ENCODE measurements around the gene LIG4.
"Not testable (repeated sequence)": the region's sequence is repeated elsewhere in the genome, so short reads cannot be mapped to it uniquely, and the experiment has no call there.

LIG4 gene

DNA sequence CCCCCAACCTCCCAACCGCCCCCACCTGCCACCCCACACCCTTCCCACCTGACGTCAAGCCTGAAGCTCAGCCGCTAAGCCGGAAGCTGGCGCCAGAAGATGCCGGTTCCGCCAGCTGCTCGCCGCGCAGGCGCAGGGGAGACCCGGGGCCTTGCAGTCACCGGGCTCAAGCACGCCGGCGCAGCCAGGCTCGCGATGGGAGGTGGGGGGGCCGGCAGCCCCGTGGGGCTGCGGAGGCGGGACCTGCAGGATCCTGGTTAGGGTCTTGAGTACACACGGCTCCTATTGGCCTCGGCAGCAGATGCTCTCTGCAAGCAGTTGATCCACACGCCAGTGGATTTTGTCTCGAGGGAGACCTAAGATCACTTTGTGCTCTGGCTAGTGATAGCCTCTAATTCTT lies at the start of gene LIG4:
TSS of gene LIG4 (minus strand) at position 101 of the 400 bp plus-strand sequence. CDS start 4,268 bp downstream, outside the sequence.
- peak; percentile 87 to 98 for DNase-seq

DNA sequence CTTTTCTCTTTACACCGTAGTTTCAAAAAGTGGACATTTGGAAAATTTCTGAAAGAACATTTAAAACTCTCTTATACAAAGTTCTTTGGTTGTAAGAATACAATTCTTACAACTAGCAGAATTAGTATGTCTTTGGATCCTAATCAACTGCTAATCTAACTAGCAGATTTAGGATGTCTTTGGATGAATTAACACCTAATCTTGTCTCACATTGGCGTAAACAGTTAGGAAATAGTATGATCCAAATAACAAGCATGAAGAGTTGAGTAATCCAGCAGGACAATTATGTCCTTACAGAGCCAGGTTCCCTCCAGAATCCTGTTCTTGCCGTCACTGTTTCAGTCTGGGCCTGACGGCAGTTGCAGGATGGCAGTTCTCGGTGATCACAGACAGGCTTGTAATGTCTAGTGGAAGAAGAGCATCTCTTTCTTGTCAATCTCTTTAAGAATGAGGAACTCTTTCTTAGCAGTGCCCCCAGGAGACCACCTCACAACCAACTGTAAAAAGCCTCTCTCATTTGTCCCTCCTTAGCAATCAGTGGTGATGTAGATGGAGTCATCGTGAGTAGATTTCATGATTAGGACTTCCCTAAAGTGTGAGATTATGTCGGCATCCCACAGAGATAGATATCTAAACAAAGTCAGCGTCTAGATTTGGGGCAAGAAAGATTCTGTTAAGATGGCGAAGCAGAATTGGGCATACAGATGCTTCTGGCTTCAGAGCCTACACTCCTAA lies 48.5 kb upstream of the LIG4 start:
- DNase-seq, result no peak

DNA sequence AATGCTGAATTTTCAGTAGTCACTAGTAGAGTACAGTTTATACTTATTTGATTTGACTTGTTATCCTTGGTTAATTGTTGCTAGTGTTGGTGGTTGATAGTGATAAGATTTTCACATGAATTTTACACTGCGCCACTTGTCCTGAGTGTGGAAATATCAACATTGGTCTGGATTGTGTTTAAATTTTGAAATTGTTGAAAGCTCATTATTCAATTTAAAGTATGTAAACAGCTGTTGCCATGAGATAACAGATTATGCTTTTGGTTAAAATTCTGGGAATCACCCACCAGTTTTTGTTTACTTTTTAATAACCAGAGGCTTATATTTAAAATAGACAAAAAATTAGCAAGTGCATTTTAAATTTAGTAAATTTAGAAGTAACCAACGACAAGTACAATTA lies 41.9 kb upstream of the LIG4 start:
- DNase-seq, result no peak

DNA sequence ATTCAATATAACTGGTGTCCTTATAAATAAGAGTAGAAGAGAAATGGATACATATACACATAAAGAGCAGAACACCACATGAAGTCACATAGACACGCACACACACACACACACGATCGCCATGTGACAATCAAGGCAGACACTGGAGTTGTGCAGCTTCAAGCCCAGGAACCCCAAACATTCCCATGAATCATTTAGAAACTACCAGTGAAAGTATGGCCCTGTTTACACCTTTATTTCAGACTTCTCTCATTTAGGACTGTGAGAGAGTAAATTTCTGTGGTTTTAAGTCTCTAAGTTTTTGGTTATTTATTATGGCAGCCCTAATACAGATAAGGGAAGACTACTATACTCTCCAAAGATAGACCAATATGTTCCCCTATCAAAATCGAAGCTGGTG lies 33.8 kb upstream of the LIG4 start:
- DNase-seq, result no peak

DNA sequence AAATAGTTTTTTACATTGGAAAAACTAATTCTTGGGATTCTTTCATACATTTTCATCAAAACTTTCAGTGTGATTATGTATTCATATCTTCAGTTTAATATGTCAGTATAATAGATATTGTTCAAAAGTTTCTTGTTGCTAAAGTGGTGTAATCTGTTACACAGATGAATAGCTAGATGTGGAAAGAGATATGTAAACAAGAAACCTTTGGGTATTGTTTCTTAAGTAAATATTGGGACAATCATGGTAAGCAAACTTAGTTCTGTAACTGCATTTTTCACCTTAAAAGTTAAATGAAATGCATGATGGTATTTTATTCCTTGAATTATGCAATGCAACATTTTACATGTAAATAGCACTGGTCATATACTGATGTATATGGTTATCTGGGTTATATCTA lies 15.0 kb upstream of the LIG4 start:
- no peak for DNase-seq

DNA sequence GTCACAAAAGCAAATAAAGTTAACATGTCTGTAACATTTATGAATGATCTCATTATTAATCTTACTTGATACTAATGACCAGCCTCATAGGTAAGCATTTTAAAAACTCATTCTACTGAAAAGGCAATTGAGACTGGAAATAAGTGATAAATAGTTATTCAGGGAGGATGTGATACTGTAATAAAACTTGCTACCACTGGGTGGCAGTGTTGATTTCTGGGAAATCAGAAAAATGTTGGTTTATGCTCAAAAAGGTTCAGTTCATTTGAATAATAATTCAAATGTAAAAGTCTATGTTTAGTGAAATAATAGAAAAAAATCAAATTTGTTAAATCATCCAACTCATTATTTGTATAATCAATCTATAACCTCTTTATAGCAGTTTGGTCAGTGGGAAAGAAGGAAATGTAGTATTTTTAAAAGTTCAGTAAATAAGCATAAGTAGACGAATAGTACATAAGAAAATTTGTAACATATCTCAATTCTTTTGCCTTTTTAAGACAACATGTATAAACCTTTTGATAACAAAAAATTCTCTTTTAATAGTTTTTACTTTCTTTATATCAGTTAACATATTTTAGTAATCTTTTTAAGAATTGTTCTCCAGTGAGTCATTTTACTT lies 12.4 kb upstream of the LIG4 start:
- DNase-seq, result peak in 1 of 2 experiments; percentile 30

DNA sequence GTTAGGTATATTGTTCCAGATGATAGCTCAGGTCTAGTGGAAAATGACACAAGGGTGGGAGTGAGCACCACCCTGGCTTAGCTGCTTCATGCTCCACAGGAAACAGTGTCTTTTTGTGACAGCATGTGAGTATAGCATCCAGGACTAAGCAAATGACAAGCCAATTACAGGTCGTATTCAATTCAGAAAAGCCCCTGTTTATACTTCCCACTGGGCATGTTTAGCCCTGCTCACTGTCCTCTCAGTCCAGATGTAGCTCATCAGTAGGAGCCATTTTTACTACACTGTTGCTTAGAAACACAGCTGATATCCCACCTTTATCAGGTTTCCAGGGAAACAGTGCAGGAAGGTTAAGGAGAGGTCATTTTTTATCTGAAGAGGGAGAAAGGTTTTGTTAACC lies 10.8 kb upstream of the LIG4 start:
- no peak for DNase-seq

DNA sequence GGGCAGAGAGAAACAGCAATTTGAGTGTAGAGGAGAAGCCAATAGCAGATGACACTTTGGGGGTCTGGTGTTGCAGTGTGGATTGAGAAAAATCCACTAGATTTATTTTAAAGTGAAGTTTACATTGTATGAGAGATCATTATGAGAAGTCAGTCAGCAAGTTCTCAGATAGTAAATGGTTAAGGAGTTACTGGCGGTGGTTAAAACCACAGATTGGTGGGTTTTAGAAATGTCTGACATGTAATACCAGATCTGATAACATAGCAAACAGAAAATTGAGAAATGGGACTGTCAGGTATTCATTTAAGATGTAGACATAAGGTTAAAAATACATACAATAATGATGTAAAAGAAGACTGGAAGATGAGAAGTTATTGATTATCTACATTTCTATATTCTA lies 10.1 kb upstream of the LIG4 start:
- DNase-seq, result no peak

DNA sequence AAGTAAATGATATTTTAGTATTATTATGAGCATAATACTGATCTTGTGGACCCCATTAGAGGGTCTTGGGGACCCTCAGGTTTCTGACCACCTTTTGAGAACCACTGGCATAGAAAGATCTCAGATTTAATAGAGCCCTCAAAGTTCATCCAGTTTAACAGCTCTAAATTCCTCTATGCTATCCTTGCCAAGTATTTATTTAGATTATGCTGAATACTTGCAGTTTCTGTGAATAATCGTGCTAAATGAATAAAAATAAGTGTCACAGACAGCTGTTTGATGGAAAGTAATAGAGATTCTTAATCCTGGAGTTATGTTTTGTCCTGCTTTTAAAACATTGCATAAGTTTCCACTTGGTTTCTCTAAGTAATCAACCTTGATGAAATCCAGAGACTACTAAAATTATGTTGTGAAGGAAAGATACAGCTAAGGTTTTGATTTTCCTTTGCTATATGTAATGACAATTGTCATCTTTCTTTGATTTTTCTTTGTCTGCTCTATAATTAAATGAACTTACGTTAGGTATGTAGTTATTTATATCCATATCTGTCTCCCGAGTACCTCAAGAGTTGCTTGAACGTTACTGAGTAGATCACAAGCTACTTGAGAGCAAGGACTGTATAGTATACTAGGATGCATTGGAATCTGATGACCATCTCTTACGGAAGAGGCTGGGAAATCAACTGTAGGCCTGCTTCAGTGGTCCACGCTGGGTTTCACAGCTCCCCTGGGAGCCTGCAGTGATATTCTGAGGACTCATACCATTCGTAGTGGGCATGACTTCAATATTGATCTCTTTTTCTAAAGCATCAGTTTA lies 8.6 kb upstream of the LIG4 start:
- DNase-seq, result no peak

DNA sequence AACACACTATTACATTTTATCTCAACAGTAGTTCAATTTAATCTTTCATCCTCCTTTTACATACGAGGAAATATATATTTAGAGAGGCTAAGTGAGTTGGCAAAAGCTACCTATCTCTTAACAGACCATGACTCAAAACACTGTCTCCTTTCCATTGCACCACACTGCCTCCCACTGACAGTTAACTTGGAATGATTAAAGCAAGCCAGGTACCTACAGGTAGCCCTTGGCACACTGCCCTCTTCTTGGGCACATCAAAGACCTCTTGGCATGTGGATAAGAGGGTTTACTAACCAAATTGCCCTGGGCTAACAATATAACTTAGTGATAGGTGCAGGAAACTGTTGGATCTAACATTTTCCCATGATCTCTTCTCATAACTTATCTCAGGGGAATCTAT lies 4.7 kb upstream of the LIG4 start:
- DNase-seq, result no peak

DNA sequence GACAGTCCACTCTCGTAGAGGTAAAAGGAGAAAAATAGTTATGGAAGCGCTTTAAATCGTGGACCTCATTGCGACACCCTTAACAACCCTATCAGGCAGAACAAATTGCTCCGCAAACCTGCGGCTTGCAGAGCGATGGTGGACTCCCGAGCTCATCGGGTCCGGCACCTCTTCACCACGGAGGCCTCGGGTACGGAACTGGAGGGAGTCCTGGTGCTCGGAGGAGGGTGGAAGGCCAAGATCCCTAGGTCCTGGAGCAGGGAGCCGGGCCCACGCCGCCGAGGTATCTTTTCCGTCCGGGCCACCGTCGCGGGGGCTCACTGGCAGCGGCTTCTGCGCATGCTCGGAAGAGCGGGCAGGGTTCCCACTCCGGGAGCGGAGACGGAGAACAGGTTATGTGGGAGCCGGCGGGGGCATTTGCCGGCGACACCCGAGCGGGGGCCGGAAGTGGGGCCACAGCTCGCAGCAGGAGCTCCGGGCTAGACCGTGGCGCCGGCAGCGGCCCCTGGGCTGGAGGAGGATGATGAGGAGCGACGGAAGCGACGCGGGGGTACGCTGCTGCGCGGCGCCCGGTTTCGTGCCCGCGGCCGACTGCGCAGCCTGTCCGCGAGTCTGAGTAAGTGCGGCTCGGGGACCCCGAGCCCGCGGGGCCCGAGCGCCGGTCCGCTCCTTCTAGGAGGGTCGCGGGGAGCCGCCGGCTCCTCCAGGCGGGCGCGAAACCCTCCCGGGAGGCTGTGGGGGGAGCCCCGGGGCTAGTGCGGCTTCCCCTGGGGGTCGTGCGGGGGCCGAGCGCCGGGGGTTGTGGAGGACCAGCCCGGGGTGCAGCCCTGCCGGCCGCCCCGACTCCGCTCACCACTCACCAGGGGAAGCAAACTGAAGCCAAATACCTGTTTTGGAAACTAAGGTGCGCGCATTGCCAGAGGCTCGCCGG lies 3.0 kb upstream of the LIG4 start, which contains the start of gene ABHD13:
TSS of gene ABHD13 (plus strand) at position 349 of the 931 bp plus-strand sequence. CDS start 10,827 bp downstream, outside the sequence.
- peak; percentile 95 to 97 for DNase-seq

DNA sequence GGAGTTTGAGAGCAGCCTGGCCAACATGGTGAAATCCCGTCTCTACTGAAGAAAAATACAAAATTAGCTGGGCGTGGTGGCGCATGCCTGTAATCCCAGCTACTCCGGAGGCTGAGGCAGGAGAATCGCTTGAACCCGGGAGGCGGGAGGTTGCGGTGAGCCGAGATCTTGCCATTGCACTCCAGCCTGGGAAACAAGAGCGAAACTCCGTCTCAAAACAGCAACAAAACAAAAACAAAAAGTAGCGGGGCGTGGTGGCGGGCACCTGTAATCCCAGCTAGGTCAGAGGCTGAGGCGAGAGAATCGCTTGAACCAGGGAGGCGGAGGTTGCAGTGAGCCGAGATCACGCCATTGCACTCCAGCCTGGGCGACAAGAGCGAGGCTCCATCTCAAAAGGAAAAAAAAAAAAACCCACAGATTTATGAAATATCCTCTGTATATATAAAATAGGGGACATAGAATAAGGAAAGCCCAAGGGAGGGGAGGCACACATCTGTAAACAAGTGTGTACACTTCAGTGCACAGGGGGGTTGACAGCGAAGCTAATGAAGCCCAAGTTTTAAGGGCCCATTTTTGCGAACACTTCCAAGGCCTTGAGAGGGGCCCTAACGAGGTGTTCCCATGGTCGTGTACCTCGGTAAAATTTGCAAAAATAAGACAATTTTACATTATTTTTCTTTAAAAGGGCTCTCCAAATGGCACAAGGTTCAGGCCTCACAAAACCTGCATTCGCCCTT lies 2.1 kb upstream of the LIG4 start:
- DNase-seq, result not testable (repeated sequence)

DNA sequence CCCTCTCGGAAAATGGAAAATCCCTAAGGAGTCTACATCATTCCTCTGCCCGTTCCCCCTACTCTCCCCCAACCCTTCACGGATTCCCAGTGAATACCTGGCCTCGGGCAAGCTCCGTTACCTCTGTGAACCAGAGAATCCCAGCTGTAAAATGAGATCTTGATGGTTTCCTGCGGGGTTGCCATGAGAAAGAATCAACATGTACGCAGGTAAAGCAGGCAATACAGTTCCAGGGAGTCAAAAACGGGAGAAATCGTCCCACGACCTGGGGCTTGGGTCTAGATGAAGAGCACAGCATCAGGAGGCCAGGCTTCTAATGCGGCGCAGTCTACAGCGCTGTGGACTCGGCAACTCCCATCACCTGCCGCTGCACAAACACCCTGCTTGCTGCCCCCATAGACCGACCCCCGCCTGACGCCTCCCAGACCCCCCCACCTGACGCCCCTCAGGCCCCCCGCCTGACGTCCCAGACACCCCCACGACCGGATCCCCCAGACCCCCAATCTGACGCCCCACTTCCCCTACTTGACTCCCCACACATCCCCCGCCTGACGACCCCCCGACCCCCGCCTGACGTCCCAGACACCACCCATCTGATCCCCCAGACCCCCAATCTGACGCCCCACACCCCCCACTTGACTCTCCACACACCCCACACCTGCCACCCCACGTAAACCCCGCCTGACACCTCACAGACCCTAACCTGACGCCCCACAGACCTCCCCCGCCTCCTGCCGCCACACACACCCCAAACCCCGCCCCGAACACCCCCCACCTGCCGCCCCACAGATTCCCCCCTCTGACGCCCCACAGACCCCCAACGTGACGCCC lies 680 bp downstream of the LIG4 start:
- peak in 1 of 2 experiments; percentile 42 for DNase-seq

DNA sequence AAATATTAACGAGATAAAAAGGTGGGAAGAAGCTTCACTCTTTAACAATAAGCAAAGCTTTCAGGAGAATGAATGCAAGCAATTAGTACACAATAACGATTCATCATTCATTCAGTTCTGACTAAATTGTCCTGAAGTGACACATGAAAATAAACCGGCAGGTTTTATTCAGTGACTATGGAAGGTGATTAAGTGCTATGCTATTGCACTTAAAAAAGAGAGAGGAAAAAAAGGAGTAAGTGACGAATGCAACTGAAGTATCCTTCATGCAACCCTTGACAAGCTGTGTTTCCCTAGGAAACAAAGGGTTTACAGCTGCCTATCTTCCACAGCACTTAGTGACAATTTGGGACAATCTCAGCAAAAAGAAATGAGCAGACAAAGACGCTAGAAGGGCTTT lies 1.4 kb downstream of the LIG4 start:
- DNase-seq, result peak in 1 of 2 experiments; percentile 55

DNA sequence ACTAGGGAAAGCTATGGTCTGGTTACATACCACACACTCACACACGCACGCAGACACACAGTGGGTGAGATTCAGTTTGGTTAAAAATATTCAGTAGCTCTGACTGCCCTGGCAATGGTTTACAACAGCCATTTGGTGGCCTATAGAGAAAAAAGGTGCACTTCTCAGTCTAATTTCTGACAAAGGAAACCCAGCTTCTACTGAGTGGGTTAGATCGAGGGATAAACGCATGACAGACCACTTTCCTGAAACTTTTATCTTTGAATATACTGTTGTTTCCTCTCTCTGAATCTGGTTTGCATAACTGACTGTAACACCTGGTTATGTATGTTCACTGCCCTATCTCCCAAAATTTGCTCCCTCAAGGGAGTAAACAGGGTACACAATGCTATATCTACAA lies 2.5 kb downstream of the LIG4 start:
- DNase-seq, result no peak

DNA sequence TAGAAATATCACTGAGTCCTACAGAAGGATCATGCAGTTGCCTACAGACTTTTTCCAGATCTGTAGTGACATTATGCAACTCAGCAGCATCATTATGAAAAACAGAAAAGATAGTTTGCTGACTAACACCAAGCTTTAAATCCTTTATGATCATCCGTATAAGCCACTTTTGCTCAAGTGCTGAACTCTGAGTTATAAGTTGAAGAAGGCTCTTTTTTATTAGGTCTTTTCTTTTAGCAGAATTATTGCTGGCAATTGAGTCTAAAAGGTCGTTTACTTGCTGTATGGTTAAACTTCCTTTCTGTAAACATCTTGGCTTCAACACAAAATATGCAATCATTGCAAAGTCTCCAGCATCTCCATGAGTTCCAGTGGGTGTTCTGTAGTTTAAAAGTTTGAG lies 4.8 kb downstream of the LIG4 start:
- no peak for DNase-seq

DNA sequence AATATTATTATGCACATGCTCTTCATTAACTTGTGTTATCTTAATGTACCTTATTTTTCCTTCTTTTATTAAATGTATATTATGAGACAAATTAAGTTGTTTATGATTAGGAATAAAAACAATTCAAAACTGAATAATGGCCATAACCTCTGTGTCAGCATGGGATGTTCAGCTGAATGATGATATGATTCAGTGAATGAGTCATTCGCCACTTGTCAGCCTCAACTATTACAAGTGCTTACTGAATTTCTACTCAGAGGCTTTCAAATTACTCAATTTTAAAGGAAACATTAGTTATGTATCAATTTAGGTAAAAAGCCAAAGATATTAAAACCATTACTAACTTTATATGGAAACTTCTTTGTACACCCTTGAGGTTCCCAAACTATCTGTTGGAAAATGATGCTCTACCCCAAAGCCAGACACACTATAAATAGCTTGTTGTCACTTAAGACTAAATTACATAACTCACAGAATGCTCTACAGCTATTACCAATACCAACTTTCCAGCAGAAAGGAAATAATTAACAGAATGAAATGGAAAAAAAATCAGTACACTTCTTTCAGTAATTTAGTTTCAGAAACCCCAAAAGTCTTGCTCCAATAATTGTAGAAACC lies 14.4 kb downstream of the LIG4 start:
- DNase-seq, result no peak

DNA sequence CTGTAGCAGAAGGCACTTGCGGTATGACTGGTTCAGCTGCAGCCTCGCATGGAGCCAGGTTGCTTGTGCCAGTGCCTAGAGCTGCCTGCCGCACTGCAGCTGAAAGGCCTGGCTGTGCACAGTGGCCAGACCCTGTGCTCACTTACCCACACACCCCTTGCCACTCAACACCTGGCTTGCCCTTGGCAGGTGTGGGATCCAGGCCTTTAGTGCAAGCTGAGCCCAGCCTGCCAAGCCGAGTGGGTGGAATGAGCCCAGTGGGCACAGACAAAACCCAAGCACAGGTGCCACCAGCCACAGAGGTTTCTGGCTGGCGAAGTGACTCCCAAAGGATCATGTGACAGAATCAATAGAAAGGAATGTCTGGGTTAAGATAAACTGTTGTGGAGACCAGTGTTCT lies 19.5 kb downstream of the LIG4 start:
- no peak for DNase-seq

DNA sequence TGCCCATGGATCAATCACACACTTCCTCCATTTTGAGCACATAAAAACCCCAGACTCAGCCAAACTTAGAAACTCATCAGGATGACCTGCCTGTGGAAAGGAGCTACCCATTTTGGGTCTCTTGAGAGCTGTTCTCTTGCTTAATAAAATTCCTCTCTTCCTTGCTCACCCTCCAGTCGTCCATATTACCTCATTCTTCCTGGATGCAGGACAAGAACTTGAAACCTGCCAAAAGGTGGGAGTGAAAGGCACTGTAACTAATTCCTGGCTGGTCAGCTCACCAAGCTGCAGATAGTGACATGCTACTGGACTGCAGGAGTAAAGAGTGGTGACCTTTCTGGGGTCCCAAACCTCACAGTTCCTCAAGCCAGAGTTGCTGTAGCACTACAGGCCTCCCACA lies 20.2 kb downstream of the LIG4 start:
- DNase-seq, result no peak

DNA sequence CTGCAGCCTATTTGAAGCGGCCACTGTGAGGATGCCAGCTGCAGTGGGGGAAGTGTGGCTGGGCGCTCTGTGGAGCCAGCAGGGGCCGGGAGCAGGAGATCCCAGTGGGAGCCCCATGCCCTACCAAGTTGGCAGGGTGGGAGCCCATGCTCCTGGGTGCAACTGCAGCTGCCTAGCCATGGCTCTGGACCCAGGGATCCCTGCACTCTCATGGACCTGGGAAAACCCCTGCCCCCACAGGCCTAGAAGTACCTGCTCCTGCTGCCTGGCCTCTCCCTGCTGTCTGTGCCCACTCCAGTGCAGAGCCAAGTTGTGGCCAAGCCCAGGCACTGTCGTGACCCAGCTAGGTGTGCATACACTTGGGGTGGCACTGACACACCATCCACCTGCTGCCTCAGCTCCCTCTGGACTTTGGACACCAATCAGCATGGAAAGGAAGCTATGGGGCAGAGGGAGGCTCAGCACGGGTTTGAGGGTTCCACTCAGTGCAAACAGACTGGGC lies 20.9 kb downstream of the LIG4 start:
- no peak for DNase-seq

Data from NCI-H187 (cell line).